HG03354 (cell line): ENCODE data around the gene RAB22A.
A peak's percentile ranks its signal among the peaks of the same experiment; 100 is the strongest.
"Not testable (repeated sequence)": the region's sequence is repeated elsewhere in the genome, so short reads cannot be mapped to it uniquely, and the experiment has no call there.

Source experiments
- ATAC-seq: cut with Tn5 transposase; IDR thresholded peaks from one replicate; pipeline ENCODE4 v1.9.1; 2021; ENCODE audit warnings: mild to moderate bottlenecking; ENCODE audit not compliant: unreplicated experiment, poor library complexity, severe bottlenecking

RAB22A gene

GRCh38 chr20:58405504-58406291 lies 96.2 kb downstream of the RAB22A start:
- no peak for ATAC-seq

GRCh38 chr20:58406422-58407001 lies 97.0 kb downstream of the RAB22A start:
- ATAC-seq: no peak

GRCh38 chr20:58407201-58407873 lies 97.8 kb downstream of the RAB22A start:
- ATAC-seq: no peak

- peak; percentile 52 for ATAC-seq
Observed at GRCh38 chr20:58407966-58408557, 98.5 kb downstream of the RAB22A start.

GRCh38 chr20:58408603-58409246 lies 99.2 kb downstream of the RAB22A start:
- ATAC-seq: no peak

GRCh38 chr20:58414216-58414615 lies 104.7 kb downstream of the RAB22A start:
- ATAC-seq: not testable (repeated sequence)

GRCh38 chr20:58414786-58415185 lies 105.3 kb downstream of the RAB22A start:
- not testable (repeated sequence) for ATAC-seq

- no peak for ATAC-seq
Observed at GRCh38 chr20:58416057-58416456, 106.5 kb downstream of the RAB22A start.

GRCh38 chr20:58416835-58417234 lies 107.3 kb downstream of the RAB22A start:
- ATAC-seq: no peak
